Smooth muscle cell (in vitro differentiated cells): ENCODE results near the gene ZG16. TPM values are rescaled to one million over a fixed set of nuclear protein-coding genes. Genes with fewer than 3 reads are reported as not detected.
"Not testable (repeated sequence)": the region's sequence is repeated elsewhere in the genome, so short reads cannot be mapped to it uniquely, and the experiment has no call there.

Experiments used
- DNase-seq: peaks from one replicate; lab custom pipeline; 2025; ENCODE audit not compliant: unreplicated experiment; lab: John Stamatoyannopoulos, UW
- H2AFZ ChIP-seq: fragments of 200-600 bp; sonication (generic); 2 replicates; pipeline ENCODE4 v1.6.0; 2016; ENCODE audit warnings: antibody characterized with exemption, low read depth, mild to moderate bottlenecking
- H3F3A ChIP-seq: fragments of 200-600 bp; sonication (generic); 2 replicates; pipeline ENCODE4 v1.6.0; 2017; ENCODE audit warnings: antibody characterized with exemption, low read depth
- H3K27ac ChIP-seq: fragments of 200-600 bp; sonication (generic); 2 replicates; pipeline ENCODE4 v1.5.1; 2016; ENCODE audit warnings: low read depth, mild to moderate bottlenecking
- H3K27me3 ChIP-seq: fragments of 200-600 bp; sonication (generic); 2 replicates; pipeline ENCODE4 v1.6.1; 2016; ENCODE audit warnings: low read depth, mild to moderate bottlenecking
- H3K36me3 ChIP-seq: fragments of 200-600 bp; sonication (generic); 2 replicates; pipeline ENCODE4 v1.5.1; 2016; ENCODE audit warnings: low read depth
- H3K4me1 ChIP-seq: fragments of 200-600 bp; sonication (generic); 2 replicates; pipeline ENCODE4 v1.5.1; 2016; ENCODE audit warnings: low read depth
- H3K4me2 ChIP-seq: fragments of 200-600 bp; sonication (generic); 2 replicates; pipeline ENCODE4 v1.6.0; 2016; ENCODE audit warnings: mild to moderate bottlenecking
- H3K4me3 ChIP-seq: fragments of 200-600 bp; sonication (generic); 2 replicates; pipeline ENCODE4 v1.5.1; 2016; ENCODE audit warnings: mild to moderate bottlenecking
- H3K79me2 ChIP-seq: fragments of 200-600 bp; sonication (generic); 2 replicates; pipeline ENCODE4 v1.6.0; 2016; ENCODE audit warnings: low read depth, mild to moderate bottlenecking
- H3K9ac ChIP-seq: fragments of 200-600 bp; sonication (generic); 2 replicates; pipeline ENCODE4 v1.6.0; 2016; ENCODE audit warnings: low read depth
- H3K9me3 ChIP-seq: fragments of 200-600 bp; sonication (generic); replicated peaks from 2 replicates; pipeline ENCODE4 v1.5.1; 2016; ENCODE audit warnings: low read depth
- H4K20me1 ChIP-seq: fragments of 200-600 bp; sonication (generic); 2 replicates; pipeline ENCODE4 v1.6.0; 2016; ENCODE audit warnings: low read depth
- WGBS: methylation state at CpG from one replicate; pipeline ENCODE4 v1.1.7; 2016; ENCODE audit warnings: low lambda C conversion rate; 5-methylcytosine and 5-hydroxymethylcytosine counted together
- polyA plus RNA-seq: library from polyadenylated mRNA; unstranded; fragments of >200 nt; fragmentation: Nextera tagmentation; extraction: Ambion mirVana; gene quantifications from 2 replicates; pipeline ENCODE4 v1.2.1, GENCODE V29; 2016
- total RNA-seq: library from RNA; depleted of rRNA; stranded (reverse); fragments of >200 nt; gene quantifications from 2 replicates; pipeline ENCODE4 v1.2.3, GENCODE V29; 2014
- TF ChIP-seq, protein P1 (sequence below): fragments of 200-600 bp; sonication (generic); IDR thresholded peaks from 2 replicates; pipeline ENCODE4 v1.5.1; 2017; ENCODE audit warnings: borderline replicate concordance, mild to moderate bottlenecking, antibody characterized with exemption; ENCODE audit not compliant: insufficient read depth, poor library complexity, severe bottlenecking

Gene ZG16
- total and polyA plus RNA-seq, 2 experiments from 2014 or later: not detected

DNA sequence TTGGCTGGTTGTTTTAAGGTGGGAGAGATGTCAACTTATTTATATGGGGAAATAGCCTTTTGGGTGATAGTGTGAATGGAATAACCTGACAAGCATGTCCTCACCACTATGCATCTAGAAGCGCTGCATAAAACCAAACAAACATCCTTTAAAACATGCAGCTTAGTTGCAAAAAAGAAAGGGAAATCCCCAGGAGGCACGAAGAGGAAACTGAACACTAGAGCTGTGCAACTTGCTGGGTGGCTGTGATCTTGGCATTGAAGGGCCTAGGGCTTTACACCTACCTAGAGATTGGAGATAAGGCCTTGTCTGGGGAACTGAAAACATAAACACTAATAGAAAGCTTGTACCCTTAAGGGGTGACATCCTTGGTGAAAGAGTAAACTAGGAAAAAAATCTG is 39.5 kb upstream of the ZG16 start:
- Histone ChIP-seq H3K9ac (no peak overlapping the region), H3K36me3 (no peaks in the 10 kb centered on the region), H3K27ac (no peak overlapping the region), H3K79me2 (no peaks in the 10 kb centered on the region), H2AFZ (no peak overlapping the region), H3K4me1 (no peaks in the 10 kb centered on the region), H3K4me3 (no peak overlapping the region), H3K27me3 (no peaks in the 10 kb centered on the region), H4K20me1 (no peaks in the 10 kb centered on the region), H3K4me2 (no peak overlapping the region), H3F3A (no peaks in the 10 kb centered on the region), H3K9me3 (no peaks in the 10 kb centered on the region)
- DNase-seq: no peak
- TF ChIP-seq, protein P1, sequence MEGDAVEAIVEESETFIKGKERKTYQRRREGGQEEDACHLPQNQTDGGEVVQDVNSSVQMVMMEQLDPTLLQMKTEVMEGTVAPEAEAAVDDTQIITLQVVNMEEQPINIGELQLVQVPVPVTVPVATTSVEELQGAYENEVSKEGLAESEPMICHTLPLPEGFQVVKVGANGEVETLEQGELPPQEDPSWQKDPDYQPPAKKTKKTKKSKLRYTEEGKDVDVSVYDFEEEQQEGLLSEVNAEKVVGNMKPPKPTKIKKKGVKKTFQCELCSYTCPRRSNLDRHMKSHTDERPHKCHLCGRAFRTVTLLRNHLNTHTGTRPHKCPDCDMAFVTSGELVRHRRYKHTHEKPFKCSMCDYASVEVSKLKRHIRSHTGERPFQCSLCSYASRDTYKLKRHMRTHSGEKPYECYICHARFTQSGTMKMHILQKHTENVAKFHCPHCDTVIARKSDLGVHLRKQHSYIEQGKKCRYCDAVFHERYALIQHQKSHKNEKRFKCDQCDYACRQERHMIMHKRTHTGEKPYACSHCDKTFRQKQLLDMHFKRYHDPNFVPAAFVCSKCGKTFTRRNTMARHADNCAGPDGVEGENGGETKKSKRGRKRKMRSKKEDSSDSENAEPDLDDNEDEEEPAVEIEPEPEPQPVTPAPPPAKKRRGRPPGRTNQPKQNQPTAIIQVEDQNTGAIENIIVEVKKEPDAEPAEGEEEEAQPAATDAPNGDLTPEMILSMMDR: no peak
- WGBS: 78% methylated on average over 2 of the region's 2 CpGs

DNA sequence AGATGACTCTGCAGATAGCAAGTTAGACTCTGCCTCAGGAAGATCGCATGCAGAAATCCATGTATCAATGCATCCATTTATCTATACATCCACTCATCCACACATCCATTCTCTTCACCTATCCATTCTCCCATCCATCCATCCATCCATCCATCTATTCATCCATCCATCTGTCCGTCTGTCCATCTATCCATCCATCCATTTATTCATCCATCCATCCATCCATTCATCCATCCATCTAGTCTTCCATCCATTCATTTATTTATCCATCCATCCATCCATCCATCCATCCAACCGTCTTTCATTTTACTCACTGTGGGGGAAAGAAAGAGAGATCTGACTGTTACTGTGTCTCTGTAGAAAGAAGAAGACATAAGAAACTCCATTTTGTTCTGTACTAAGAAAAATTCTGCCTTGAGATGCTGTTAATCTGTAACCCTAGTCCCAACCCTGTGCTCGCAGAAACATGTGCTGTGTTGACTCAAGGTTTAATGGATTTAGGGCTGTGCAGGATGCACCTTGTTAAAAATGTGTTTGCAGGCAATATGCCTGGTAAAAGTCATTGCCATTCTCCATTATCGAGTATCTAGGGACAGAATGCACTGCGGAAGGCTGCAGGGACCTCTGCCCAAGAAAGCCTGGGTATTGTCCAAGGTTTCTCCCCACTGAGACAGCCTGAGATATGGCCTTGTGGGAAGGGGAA is 38.0 kb upstream of the ZG16 start:
- H3K36me3 ChIP-seq, H3K9me3 ChIP-seq, H3K4me1 ChIP-seq, H3K79me2 ChIP-seq, H3K27ac ChIP-seq, H3K4me3 ChIP-seq, H3K4me2 ChIP-seq, H4K20me1 ChIP-seq, H3K9ac ChIP-seq, DNase-seq, H3K27me3 ChIP-seq, H3F3A ChIP-seq, H2AFZ ChIP-seq: not testable (repeated sequence)
- 83% methylated on average over 6 of the region's 6 CpGs for WGBS

DNA sequence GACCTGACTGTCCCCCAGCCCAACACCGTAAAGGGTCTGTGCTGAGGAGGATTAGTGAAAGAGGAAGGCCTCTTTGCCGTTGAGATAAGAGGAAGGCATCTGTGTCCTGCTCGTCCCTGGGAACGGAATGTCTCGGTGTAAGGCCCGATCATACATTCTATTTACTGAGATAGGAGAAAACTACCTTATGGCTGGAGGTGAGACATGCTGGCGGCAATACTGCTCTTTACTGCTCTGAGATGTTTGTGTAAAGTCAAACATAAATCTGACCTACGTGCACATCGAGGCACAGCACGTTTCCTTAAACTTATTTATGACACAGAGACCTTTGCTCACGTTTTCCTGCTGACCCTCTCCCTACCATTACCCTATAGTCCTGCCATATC is 37.4 kb upstream of the ZG16 start:
- H3F3A ChIP-seq, DNase-seq, H3K9me3 ChIP-seq, H3K36me3 ChIP-seq, H3K4me2 ChIP-seq, H3K4me3 ChIP-seq, H3K9ac ChIP-seq, H4K20me1 ChIP-seq, H2AFZ ChIP-seq, H3K79me2 ChIP-seq, H3K27ac ChIP-seq, H3K4me1 ChIP-seq, H3K27me3 ChIP-seq: not testable (repeated sequence)
- WGBS: 58% methylated on average over 11 of the region's 11 CpGs

DNA sequence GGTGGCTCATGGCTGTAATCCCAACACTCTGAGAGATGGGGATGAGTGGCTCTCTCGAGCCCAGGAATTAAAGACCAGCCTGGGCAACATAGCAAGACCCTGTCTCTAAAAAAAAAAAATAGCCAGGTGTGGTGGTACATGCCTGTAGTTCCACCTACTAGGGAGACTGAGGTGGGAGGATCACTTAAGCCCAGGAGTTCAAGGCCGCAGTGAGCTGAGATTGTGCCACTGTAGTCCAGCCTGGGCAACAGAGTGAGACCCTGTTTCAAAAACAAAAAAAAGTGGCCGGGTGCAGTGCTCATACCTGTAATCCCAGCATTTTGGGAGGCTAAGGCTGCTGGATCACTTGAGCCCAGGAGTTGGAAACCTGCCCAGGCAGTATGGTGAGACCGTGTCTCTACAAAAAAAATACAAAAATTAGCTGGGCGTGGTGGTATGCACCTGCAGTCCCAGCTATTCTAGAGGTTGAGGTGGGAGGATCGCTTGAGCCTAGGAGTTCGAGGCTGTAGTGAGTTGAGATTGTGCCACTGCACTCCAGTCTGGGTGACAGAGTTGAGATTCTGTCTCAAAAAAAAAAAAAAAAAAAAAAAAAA is 35.3 kb upstream of the ZG16 start:
- TF ChIP-seq, protein P1: no peak
- Histone ChIP-seq H3K27ac (no peak overlapping the region), H3K36me3 (no peaks in the 10 kb centered on the region), H3K4me3 (no peak overlapping the region), H3K4me2 (no peak overlapping the region), H3F3A (no peaks in the 10 kb centered on the region), H4K20me1 (no peaks in the 10 kb centered on the region), H3K4me1 (no peaks in the 10 kb centered on the region), H3K79me2 (no peaks in the 10 kb centered on the region), H3K27me3 (no peaks in the 10 kb centered on the region), H2AFZ (no peak overlapping the region), H3K9ac (no peak overlapping the region), H3K9me3 (no peaks in the 10 kb centered on the region)
- no peak for DNase-seq
- WGBS: 96% methylated on average over 7 of the region's 7 CpGs

DNA sequence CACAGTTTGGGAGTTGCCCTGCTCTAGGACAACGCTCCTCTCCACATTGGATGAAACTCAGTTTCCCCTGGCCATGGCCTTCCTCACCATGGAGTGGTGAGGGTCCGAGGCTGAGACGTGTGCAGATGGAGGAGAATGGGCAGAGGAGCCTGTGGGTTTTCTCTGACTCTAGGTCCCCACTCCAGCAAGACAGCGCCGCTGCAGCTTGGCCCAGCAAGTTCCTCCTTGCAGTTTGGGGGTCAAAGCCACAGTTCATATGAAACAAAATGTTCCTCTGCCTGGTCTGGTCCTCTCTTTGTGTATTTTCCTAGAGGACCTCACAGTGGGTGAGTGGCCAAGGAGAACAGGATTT is 34.6 kb upstream of the ZG16 start:
- H3K27ac ChIP-seq: no peak overlapping the region
- 90% methylated on average over 5 of the region's 5 CpGs for WGBS
- TF ChIP-seq, protein P1: no peak
- no peak overlapping the region for H3K9ac ChIP-seq
- no peak overlapping the region for H2AFZ ChIP-seq
- DNase-seq: no peak
- no peak overlapping the region for H3K4me3 ChIP-seq
- H3K79me2 ChIP-seq: no peaks in the 10 kb centered on the region
- no peaks in the 10 kb centered on the region for H3K36me3 ChIP-seq
- no peak overlapping the region for H3K4me2 ChIP-seq
- H3K27me3 ChIP-seq: no peaks in the 10 kb centered on the region
- no peaks in the 10 kb centered on the region for H3K9me3 ChIP-seq
- H4K20me1 ChIP-seq: no peaks in the 10 kb centered on the region
- H3K4me1 ChIP-seq: no peaks in the 10 kb centered on the region
- H3F3A ChIP-seq: no peaks in the 10 kb centered on the region
